Neural crest cell (in vitro differentiated cells): ENCODE results near the gene TPI1. TPM values are rescaled to one million over a fixed set of nuclear protein-coding genes. Genes with fewer than 3 reads are reported as not detected.
A peak's percentile ranks its signal among the peaks of the same experiment; 100 is the strongest.
"Not testable (repeated sequence)": the region's sequence is repeated elsewhere in the genome, so short reads cannot be mapped to it uniquely, and the experiment has no call there.

ENCODE experiments used
- DNase-seq: peaks from one replicate; pipeline ENCODE4 v3.0.0; 2021; ENCODE audit warnings: low read depth, mixed read lengths, low spot score
- H3K27ac Mint-ChIP-seq: one replicate; pipeline ENCODE4 v1.8.0; 2021; ENCODE audit warnings: mild to moderate bottlenecking, mixed read lengths; ENCODE audit not compliant: unreplicated experiment
- H3K27me3 Mint-ChIP-seq: 2 replicates; pipeline ENCODE4 v1.8.0; 2021; ENCODE audit warnings: low read depth, mild to moderate bottlenecking, mixed read lengths
- H3K36me3 Mint-ChIP-seq: 2 replicates; pipeline ENCODE4 v1.8.0; 2021; ENCODE audit warnings: low read depth, mild to moderate bottlenecking, mixed read lengths
- H3K4me1 Mint-ChIP-seq: 2 replicates; pipeline ENCODE4 v1.8.0; 2021; ENCODE audit warnings: mixed read lengths
- H3K4me3 Mint-ChIP-seq: one replicate; pipeline ENCODE4 v1.8.0; 2021; ENCODE audit warnings: mild to moderate bottlenecking, mixed read lengths
- H3K9me3 Mint-ChIP-seq: 2 replicates; pipeline ENCODE4 v1.8.0; 2021; ENCODE audit warnings: mixed read lengths
- CTCF ChIP-seq: fragments of 200-600 bp; sonication (generic); conservative IDR thresholded peaks from 2 replicates; pipeline ENCODE4 v1.5.0; 2021; ENCODE audit warnings: antibody characterized with exemption, mild to moderate bottlenecking
- total RNA-seq: library from RNA; stranded (reverse); gene quantifications from 2 replicates; pipeline ENCODE4 v1.2.1, GENCODE V29; 2021

The TPI1 gene
- total RNA-seq, 1 donor from 2014 or later, result 685 TPM

DNA sequence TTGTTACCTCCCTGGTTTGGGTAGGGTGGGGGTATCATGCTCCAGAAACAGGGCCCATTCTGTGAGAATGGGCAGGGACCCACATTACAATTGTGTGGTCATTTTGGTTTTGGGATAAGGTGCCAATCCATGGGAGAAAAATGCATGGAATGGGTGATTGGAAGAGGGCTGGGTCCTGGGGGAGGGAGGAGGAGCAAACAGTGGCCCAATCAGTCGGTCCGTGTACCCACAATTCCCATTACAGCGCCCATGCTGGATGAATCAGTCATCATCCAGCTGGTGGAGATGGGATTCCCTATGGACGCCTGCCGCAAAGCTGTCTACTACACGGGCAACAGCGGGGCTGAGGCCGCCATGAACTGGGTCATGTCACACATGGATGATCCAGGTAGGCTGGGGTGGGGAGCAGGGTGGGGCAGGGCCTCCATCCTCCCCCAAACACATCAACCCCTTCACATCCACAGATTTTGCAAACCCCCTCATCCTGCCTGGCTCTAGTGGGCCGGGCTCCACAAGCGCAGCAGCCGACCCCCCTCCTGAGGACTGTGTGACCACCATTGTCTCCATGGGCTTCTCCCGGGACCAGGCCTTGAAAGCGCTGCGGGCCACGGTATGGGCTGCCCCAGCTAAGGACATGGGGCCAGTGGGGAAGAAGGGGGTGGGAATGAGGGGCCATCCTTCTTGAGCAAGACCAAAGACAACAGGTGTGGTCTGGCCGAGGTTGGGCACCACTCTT lies 3.6 kb upstream of the TPI1 start:
- DNase-seq, result no peak
- Mint-ChIP-seq H3K4me3 (no peak overlapping the region), H3K36me3 (peaks cover 31% of the 10 kb centered on the region), H3K9me3 (no peaks in the 10 kb centered on the region), H3K27me3 (peaks cover 3% of the 10 kb centered on the region), H3K4me1 (peaks cover 18% of the 10 kb centered on the region), H3K27ac (no peak overlapping the region)
- no peak for TF ChIP-seq CTCF

DNA sequence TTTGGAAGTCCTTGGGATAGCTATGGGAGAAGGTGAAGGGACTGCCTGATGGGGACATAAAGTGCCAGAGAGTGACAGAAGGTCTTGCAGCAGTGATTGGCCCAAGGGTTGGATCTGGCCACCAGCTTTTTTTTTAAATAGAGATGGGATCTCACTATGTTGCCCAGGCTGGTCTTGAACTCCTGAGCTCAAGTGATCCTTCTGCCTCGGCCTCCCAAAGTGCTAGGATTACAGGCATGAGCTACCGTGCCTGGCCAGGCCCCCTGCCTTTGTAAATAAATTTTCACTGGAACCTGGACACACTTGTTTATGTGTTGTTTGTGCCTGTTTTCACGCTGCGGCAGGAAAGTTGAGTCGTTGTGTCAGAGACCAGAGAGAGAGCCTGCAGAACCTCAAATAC lies 2.0 kb upstream of the TPI1 start:
- H3K27me3 Mint-ChIP-seq, result peaks cover 11% of the 10 kb centered on the region
- H3K27ac Mint-ChIP-seq, DNase-seq, H3K9me3 Mint-ChIP-seq: not testable (repeated sequence)
- H3K4me1 Mint-ChIP-seq, result peaks cover 29% of the 10 kb centered on the region
- H3K36me3 Mint-ChIP-seq, result peaks cover 42% of the 10 kb centered on the region
- peak overlapping the region; percentile 78 for H3K4me3 Mint-ChIP-seq

GRCh38 chr12:6866163-6866919 lies 990 bp upstream of the TPI1 start:
- Mint-ChIP-seq H3K36me3 (peaks cover 37% of the 10 kb centered on the region), H3K27ac (no peak overlapping the region), H3K27me3 (peaks cover 11% of the 10 kb centered on the region), H3K4me1 (peaks cover 36% of the 10 kb centered on the region), H3K9me3 (no peaks in the 10 kb centered on the region), H3K4me3 (peak overlapping the region; percentile 97)
- DNase-seq, result no peak
- TF ChIP-seq CTCF, result no peak

DNA sequence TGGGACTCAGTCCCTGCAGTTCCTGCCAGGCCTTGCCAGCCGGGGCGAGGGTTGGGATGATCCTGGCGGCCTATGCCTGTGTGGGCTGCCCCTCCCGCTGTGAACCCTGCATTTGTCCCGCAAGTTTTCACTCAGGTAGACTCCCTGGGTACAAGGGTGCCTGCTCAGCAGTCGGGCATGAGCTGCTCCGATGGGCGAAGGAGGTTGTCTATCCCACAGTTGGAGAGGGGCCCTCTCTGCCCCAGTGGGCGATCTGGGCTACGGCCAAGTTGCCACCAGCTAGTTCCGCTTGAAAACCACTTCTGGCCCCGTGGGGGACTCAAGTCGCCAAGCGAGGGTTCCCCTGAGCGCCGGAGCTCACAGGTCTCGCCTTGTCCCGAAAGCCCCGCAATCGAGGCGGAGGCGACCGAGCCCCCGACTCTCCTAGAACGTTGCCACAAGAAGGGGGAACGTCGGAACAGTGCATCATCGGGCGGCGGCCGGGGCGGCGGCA lies 365 bp upstream of the TPI1 start:
- DNase-seq, result peak; percentile 74
- H3K27ac Mint-ChIP-seq, result peak overlapping the region; percentile 81
- H3K36me3 Mint-ChIP-seq, result peaks cover 37% of the 10 kb centered on the region
- H3K4me3 Mint-ChIP-seq, result peak overlapping the region; percentile 97
- peaks cover 40% of the 10 kb centered on the region for H3K4me1 Mint-ChIP-seq
- H3K27me3 Mint-ChIP-seq, result peaks cover 11% of the 10 kb centered on the region
- no peak for TF ChIP-seq CTCF
- H3K9me3 Mint-ChIP-seq, result no peaks in the 10 kb centered on the region

DNA sequence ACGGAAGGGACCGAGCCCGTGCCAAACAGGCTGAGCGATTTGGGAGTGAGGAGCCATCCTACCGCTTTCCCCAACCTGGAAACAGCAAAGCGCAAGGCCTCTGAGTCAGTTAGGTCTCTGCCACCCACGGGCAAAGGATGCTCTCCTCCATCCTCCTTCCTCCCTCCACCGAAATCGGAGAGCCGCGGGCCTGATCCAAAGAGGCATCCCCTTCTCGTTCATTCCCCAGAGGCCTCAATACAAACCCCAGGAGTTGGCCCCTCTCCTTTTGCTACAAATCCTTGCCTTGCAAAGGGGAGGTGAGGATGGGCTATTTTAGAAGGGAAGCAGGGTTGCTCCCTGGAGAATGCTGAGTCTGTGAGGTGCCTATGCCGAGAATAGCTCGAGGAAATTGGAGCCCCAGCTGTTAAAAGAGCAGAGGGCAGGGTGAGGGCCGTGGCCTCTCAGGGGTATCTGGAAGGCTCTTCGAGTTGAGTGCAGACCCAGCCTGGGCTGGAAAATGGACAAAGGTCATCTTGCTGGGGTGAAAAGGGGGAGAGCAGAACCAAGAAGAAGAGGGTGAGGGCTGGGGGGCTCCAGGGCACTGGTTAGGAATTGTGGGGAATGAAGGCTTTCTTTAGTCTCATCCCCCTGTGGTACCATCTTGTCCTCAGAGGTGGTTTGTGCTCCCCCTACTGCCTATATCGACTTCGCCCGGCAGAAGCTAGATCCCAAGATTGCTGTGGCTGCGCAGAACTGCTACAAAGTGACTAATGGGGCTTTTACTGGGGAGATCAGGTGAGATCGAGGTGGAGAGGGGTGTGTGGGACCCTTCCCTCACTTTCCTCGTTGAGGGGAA lies 1.1 kb downstream of the TPI1 start:
- Mint-ChIP-seq H3K4me1 (peaks cover 46% of the 10 kb centered on the region), H3K27ac (peak overlapping the region; percentile 83)

More for the DNA sequence above, 1.1 kb downstream of the TPI1 start:
- no peaks in the 10 kb centered on the region for H3K9me3 Mint-ChIP-seq
- H3K36me3 Mint-ChIP-seq, result peaks cover 32% of the 10 kb centered on the region
- H3K4me3 Mint-ChIP-seq, result peak overlapping the region; percentile 97
- H3K27me3 Mint-ChIP-seq, result peaks cover 15% of the 10 kb centered on the region
- DNase-seq, result no peak
- no peak for TF ChIP-seq CTCF
